ENCODE data around the gene CIB1.

Gene CIB1

GRCh38 chr15:90223441-90224165, 10.1 kb downstream of the CIB1 start:
- no peak overlapping the region for H3K4me3 ChIP-seq (replicated peaks; ENCODE audit: low read depth, low read length)
- no peak for DNase-seq (ENCODE audit: extremely low read depth, low read depth)
- TF ChIP-seq, protein P1, sequence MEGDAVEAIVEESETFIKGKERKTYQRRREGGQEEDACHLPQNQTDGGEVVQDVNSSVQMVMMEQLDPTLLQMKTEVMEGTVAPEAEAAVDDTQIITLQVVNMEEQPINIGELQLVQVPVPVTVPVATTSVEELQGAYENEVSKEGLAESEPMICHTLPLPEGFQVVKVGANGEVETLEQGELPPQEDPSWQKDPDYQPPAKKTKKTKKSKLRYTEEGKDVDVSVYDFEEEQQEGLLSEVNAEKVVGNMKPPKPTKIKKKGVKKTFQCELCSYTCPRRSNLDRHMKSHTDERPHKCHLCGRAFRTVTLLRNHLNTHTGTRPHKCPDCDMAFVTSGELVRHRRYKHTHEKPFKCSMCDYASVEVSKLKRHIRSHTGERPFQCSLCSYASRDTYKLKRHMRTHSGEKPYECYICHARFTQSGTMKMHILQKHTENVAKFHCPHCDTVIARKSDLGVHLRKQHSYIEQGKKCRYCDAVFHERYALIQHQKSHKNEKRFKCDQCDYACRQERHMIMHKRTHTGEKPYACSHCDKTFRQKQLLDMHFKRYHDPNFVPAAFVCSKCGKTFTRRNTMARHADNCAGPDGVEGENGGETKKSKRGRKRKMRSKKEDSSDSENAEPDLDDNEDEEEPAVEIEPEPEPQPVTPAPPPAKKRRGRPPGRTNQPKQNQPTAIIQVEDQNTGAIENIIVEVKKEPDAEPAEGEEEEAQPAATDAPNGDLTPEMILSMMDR (IDR thresholded peaks at IDR 0.05; ENCODE audit: low read depth, low read length, missing control alignments): no peak

- no peak for DNase-seq (ENCODE audit: extremely low read depth, low read depth)
- no peak overlapping the region for H3K4me3 ChIP-seq (replicated peaks; ENCODE audit: low read depth, low read length)
- TF ChIP-seq, protein P1 (IDR thresholded peaks at IDR 0.05; ENCODE audit: low read depth, low read length, missing control alignments): no peak
Observed at GRCh38 chr15:90222547-90222946, 11.2 kb downstream of the CIB1 start.

DNA sequence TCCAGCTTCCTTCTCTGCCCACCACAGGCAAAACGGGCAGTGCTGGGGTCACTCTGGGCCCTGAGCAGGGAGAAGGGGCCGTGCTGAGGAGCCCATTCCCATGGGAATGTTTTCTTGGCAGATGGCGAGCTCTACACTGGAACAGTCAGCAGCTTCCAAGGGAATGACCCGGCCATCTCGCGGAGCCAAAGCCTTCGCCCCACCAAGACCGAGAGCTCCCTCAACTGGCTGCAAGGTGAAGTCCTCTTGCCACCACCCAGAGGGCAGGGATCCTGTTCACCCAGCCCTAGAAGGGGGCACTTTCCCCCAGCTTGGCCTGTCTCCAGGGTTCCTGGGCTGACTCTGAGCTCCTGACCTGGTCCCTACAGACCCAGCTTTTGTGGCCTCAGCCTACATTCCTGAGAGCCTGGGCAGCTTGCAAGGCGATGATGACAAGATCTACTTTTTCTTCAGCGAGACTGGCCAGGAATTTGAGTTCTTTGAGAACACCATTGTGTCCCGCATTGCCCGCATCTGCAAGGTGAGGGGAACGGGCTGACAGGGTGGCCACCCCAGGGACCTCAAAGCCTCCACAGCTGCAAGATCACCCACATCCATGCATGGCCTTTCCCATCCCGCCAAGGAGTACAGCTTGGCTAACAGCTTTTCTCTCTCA, 12.4 kb downstream of the CIB1 start:
- TF ChIP-seq, protein P1 (IDR thresholded peaks at IDR 0.05; ENCODE audit: low read depth, low read length, missing control alignments): peak; percentile 84
- DNase-seq (ENCODE audit: extremely low read depth, low read depth): no peak
- no peak overlapping the region for H3K4me3 ChIP-seq (replicated peaks; ENCODE audit: low read depth, low read length)

DNA sequence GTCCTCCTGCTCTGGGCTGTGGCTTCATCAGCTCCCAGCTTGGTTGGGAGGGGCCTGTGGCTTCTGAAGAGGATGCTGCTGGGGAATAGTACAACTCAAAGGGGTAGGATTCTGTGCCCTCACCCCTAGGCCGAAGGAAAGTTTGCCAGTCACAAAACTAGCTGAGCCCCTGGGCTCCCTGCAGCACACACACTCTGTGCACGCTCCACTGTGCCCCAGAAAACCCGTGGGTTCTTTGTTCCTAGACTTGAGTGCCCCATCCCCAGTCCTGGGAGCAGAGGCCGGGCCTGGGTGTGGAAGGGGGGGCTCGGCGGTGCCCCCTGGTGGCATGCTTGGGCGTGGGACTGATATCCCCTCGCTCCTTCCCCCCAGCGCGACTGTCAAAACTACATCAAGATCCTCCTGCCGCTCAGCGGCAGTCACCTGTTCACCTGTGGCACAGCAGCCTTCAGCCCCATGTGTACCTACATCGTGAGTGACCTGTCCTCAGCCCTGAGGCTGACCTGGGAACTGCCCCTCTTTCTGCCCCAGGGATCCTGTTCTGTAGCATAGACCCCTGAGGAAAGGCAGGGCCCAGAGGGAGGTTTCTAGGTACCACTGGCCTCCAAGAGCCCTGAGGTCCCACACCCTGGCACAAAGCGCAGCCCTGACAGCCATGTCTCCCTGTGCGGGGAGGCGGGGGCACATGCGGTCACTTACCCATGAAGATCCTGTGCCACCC, 14.2 kb downstream of the CIB1 start:
- TF ChIP-seq, protein P1 (IDR thresholded peaks at IDR 0.05; ENCODE audit: low read depth, low read length, missing control alignments): peak; percentile 82
- H3K4me3 ChIP-seq (replicated peaks; ENCODE audit: low read depth, low read length): no peak overlapping the region
- no peak for DNase-seq (ENCODE audit: extremely low read depth, low read depth)

DNA sequence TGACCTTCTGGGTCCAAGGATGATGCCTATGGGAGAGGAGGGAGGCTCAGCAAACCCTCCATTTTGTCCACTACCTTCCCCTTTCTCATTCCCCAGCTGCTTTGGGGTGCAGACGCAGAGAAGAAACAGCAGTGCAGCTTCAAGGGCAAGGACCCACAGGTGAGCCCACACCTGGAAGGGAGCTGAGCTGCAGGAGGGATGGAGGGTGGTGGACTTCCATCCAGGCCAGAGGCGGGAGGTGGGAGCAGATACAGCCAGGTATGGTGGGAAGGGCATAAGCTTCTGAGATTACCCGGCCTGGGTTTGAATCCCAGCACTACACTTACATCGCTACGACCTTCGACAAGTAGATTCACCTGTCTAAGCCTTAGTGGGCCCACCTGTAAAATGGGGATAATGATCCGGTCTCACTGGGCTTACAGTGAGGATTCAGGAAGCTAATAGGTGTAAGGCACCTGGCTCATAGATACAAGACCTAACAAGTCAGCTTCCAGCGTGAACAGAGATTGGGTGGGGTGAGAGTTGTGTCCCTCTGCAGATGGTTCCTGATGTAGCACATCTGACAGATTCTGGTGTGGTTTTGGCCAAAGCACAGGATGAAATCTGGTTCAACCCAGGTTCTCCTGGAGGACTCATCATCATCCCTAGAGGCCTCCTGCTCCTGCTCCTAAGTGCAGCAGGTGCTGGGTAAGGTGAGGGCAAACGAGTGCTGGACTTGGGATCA, 15.9 kb downstream of the CIB1 start:
- no peak for DNase-seq (ENCODE audit: extremely low read depth, low read depth)
- TF ChIP-seq, protein P1 (IDR thresholded peaks at IDR 0.05; ENCODE audit: low read depth, low read length, missing control alignments): no peak
- no peak overlapping the region for H3K4me3 ChIP-seq (replicated peaks; ENCODE audit: low read depth, low read length)

GRCh38 chr15:90214553-90215196, 19.1 kb downstream of the CIB1 start:
- TF ChIP-seq, protein P1 (IDR thresholded peaks at IDR 0.05; ENCODE audit: low read depth, low read length, missing control alignments): peak; percentile 45
- H3K4me3 ChIP-seq (replicated peaks; ENCODE audit: low read depth, low read length): no peak overlapping the region
- DNase-seq (ENCODE audit: extremely low read depth, low read depth): no peak
